ENCODE data around the gene FOXA3.
"Not testable (repeated sequence)": the region's sequence is repeated elsewhere in the genome, so short reads cannot be mapped to it uniquely, and the experiment has no call there.

The FOXA3 gene

DNA sequence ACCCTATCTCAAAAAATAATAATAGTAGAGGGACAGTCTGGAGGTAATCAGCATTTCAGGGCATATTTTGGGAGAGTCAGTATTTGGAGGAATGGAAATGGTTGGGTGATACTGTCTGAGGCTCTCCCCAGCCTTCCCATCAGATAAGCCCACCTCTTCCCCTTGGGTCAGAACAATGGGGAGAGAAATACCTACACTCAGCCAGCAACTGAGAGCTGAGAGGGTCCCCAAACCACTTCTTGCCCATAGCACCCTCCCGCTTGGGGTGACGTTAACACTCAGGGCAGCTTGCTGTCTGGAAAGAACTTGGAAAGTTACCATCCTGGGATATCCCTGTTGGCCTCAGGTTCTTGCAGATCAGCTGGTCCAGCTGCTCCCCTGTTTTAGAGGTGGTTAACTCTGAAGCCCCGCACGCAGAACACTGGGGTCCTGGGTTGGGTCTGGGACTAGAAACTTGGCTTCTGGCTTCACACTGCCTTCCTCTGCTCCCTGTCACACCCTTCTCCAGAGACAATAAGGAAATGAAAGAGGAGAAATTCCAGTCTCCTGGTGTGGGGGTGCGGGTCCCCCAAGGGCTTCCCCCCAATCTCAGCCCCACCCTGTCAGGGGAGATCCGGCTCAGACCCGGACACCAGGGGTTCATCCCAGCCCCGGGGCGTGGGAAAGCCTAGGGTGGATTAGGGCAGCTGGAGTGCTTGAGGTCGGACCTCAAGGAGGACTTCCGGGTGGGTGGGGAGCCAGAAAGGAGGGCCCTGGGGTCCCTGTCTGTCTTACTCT is 2.5 kb downstream of the FOXA3 start:
- TF ChIP-seq SNAI2 (CRISPR knock-in tag; IDR thresholded peaks at IDR 0.05) (no peak), ARNTL (CRISPR knock-in tag; IDR thresholded peaks at IDR 0.05; ENCODE audit: borderline replicate concordance, low read depth) (no peak), TOX (CRISPR knock-in tag; IDR thresholded peaks at IDR 0.05; ENCODE audit: borderline replicate concordance) (no peak), ZFP30 (CRISPR knock-in tag; IDR thresholded peaks at IDR 0.05) (no peak), ZNF8 (CRISPR knock-in tag; IDR thresholded peaks at IDR 0.05) (no peak), OSR1 (CRISPR knock-in tag; IDR thresholded peaks at IDR 0.05) (no peak), ESRRG (CRISPR knock-in tag; IDR thresholded peaks at IDR 0.05) (no peak), ZFP3 (CRISPR knock-in tag; IDR thresholded peaks at IDR 0.05) (no peak), GLIS3 (CRISPR knock-in tag; IDR thresholded peaks at IDR 0.05) (no peak), ZNF70 (CRISPR knock-in tag; IDR thresholded peaks at IDR 0.05) (no peak), CSDC2 (CRISPR knock-in tag; IDR thresholded peaks at IDR 0.05) (no peak), ZC3H10 (CRISPR knock-in tag; IDR thresholded peaks at IDR 0.05) (no peak), TCF4 (CRISPR knock-in tag; IDR thresholded peaks at IDR 0.05; ENCODE audit: borderline replicate concordance) (no peak), ISL1 (CRISPR knock-in tag; IDR thresholded peaks at IDR 0.05) (no peak), PPARA (CRISPR knock-in tag; IDR thresholded peaks at IDR 0.05; ENCODE audit: borderline replicate concordance) (no peak)
- TF ChIP-seq, protein P1, sequence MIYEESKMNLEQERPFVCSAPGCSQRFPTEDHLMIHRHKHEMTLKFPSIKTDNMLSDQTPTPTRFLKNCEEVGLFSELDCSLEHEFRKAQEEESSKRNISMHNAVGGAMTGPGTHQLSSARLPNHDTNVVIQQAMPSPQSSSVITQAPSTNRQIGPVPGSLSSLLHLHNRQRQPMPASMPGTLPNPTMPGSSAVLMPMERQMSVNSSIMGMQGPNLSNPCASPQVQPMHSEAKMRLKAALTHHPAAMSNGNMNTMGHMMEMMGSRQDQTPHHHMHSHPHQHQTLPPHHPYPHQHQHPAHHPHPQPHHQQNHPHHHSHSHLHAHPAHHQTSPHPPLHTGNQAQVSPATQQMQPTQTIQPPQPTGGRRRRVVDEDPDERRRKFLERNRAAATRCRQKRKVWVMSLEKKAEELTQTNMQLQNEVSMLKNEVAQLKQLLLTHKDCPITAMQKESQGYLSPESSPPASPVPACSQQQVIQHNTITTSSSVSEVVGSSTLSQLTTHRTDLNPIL (CRISPR knock-in tag; IDR thresholded peaks at IDR 0.05; ENCODE audit: low read depth) = no peak
- TF ChIP-seq, protein P2, sequence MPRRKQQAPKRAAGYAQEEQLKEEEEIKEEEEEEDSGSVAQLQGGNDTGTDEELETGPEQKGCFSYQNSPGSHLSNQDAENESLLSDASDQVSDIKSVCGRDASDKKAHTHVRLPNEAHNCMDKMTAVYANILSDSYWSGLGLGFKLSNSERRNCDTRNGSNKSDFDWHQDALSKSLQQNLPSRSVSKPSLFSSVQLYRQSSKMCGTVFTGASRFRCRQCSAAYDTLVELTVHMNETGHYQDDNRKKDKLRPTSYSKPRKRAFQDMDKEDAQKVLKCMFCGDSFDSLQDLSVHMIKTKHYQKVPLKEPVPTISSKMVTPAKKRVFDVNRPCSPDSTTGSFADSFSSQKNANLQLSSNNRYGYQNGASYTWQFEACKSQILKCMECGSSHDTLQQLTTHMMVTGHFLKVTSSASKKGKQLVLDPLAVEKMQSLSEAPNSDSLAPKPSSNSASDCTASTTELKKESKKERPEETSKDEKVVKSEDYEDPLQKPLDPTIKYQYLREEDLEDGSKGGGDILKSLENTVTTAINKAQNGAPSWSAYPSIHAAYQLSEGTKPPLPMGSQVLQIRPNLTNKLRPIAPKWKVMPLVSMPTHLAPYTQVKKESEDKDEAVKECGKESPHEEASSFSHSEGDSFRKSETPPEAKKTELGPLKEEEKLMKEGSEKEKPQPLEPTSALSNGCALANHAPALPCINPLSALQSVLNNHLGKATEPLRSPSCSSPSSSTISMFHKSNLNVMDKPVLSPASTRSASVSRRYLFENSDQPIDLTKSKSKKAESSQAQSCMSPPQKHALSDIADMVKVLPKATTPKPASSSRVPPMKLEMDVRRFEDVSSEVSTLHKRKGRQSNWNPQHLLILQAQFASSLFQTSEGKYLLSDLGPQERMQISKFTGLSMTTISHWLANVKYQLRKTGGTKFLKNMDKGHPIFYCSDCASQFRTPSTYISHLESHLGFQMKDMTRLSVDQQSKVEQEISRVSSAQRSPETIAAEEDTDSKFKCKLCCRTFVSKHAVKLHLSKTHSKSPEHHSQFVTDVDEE (CRISPR knock-in tag; IDR thresholded peaks at IDR 0.05) = no peak
- TF ChIP-seq, protein P3, sequence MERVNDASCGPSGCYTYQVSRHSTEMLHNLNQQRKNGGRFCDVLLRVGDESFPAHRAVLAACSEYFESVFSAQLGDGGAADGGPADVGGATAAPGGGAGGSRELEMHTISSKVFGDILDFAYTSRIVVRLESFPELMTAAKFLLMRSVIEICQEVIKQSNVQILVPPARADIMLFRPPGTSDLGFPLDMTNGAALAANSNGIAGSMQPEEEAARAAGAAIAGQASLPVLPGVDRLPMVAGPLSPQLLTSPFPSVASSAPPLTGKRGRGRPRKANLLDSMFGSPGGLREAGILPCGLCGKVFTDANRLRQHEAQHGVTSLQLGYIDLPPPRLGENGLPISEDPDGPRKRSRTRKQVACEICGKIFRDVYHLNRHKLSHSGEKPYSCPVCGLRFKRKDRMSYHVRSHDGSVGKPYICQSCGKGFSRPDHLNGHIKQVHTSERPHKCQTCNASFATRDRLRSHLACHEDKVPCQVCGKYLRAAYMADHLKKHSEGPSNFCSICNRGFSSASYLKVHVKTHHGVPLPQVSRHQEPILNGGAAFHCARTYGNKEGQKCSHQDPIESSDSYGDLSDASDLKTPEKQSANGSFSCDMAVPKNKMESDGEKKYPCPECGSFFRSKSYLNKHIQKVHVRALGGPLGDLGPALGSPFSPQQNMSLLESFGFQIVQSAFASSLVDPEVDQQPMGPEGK (CRISPR knock-in tag; IDR thresholded peaks at IDR 0.05; ENCODE audit: borderline replicate concordance) = no peak
- no peak for ATAC-seq

DNA sequence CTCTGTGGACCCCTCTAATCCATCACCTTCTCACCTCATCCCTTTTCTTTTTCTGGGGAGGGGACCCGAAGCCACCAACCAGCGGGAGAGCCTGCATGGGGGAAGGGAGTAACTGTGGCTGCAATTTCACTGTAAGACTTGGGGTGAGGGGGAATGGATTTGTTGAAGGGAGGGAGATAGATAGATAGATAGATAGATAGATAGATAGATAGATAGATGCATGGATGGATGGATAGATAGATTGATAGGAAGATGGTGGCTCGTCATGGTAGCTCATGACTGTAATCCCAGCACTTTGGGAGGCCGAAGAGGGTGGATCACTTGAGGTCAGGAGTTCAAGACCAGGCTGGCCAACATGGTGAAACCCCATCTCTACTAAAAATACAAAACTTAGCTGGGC is 3.1 kb downstream of the FOXA3 start:
- ATAC-seq = not testable (repeated sequence)

DNA sequence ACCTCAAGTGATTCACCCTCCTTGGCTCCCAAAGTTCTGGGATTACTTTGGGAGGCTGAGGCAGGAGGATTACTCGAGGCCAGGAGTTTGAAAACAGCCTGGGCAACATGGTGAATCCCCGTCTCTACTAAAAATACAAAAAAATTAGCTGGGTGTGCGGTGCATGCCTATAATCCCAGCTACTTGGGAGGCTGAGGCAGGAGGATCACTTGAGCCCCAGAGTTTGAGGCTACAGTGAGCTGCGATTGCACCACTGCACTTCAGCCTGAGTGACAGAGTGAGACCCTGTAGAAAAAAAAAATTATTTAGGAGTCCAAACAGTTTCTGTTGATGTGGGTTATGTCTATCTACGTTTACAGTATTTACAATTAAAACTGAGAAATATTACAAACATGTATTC is 6.7 kb downstream of the FOXA3 start:
- no peak for ATAC-seq
- TF ChIP-seq, protein P4, sequence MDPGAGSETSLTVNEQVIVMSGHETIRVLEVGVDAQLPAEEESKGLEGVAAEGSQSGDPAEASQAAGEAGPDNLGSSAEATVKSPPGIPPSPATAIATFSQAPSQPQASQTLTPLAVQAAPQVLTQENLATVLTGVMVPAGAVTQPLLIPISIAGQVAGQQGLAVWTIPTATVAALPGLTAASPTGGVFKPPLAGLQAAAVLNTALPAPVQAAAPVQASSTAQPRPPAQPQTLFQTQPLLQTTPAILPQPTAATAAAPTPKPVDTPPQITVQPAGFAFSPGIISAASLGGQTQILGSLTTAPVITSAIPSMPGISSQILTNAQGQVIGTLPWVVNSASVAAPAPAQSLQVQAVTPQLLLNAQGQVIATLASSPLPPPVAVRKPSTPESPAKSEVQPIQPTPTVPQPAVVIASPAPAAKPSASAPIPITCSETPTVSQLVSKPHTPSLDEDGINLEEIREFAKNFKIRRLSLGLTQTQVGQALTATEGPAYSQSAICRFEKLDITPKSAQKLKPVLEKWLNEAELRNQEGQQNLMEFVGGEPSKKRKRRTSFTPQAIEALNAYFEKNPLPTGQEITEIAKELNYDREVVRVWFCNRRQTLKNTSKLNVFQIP (CRISPR knock-in tag; IDR thresholded peaks at IDR 0.05; ENCODE audit: borderline replicate concordance, low read depth) = no peak
- no peak for TF ChIP-seq ZNF8 (CRISPR knock-in tag; IDR thresholded peaks at IDR 0.05)
- no peak for TF ChIP-seq SNAI2 (CRISPR knock-in tag; IDR thresholded peaks at IDR 0.05)
- TF ChIP-seq ZFP30 (CRISPR knock-in tag; IDR thresholded peaks at IDR 0.05) = no peak
- no peak for TF ChIP-seq ZNF70 (CRISPR knock-in tag; IDR thresholded peaks at IDR 0.05)
- no peak for TF ChIP-seq PPARA (CRISPR knock-in tag; IDR thresholded peaks at IDR 0.05; ENCODE audit: borderline replicate concordance)
- no peak for TF ChIP-seq ESRRG (CRISPR knock-in tag; IDR thresholded peaks at IDR 0.05)
- TF ChIP-seq OSR1 (CRISPR knock-in tag; IDR thresholded peaks at IDR 0.05) = no peak
- TF ChIP-seq ZC3H10 (CRISPR knock-in tag; IDR thresholded peaks at IDR 0.05) = no peak
- no peak for TF ChIP-seq ZNF565 (CRISPR knock-in tag; conservative IDR thresholded peaks at IDR 0.05; ENCODE audit: low read depth)
- no peak for TF ChIP-seq TCF4 (CRISPR knock-in tag; IDR thresholded peaks at IDR 0.05; ENCODE audit: borderline replicate concordance)
- no peak for TF ChIP-seq ARNTL (CRISPR knock-in tag; IDR thresholded peaks at IDR 0.05; ENCODE audit: borderline replicate concordance, low read depth)
- TF ChIP-seq GLIS3 (CRISPR knock-in tag; IDR thresholded peaks at IDR 0.05) = no peak
- no peak for TF ChIP-seq BACH2 (CRISPR knock-in tag; IDR thresholded peaks at IDR 0.05; ENCODE audit: borderline replicate concordance)
- TF ChIP-seq ZFP3 (CRISPR knock-in tag; IDR thresholded peaks at IDR 0.05) = no peak
- TF ChIP-seq, protein P3 (CRISPR knock-in tag; IDR thresholded peaks at IDR 0.05; ENCODE audit: borderline replicate concordance) = no peak
- TF ChIP-seq CSDC2 (CRISPR knock-in tag; IDR thresholded peaks at IDR 0.05) = no peak
- TF ChIP-seq, protein P5, sequence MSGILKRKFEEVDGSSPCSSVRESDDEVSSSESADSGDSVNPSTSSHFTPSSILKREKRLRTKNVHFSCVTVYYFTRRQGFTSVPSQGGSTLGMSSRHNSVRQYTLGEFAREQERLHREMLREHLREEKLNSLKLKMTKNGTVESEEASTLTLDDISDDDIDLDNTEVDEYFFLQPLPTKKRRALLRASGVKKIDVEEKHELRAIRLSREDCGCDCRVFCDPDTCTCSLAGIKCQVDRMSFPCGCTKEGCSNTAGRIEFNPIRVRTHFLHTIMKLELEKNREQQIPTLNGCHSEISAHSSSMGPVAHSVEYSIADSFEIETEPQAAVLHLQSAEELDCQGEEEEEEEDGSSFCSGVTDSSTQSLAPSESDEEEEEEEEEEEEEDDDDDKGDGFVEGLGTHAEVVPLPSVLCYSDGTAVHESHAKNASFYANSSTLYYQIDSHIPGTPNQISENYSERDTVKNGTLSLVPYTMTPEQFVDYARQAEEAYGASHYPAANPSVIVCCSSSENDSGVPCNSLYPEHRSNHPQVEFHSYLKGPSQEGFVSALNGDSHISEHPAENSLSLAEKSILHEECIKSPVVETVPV (CRISPR knock-in tag; IDR thresholded peaks at IDR 0.05) = no peak
- TF ChIP-seq RARB (CRISPR knock-in tag; IDR thresholded peaks at IDR 0.05) = no peak
